HepG2 (cell line): ENCODE data around the gene KLF6. TPM values are rescaled to one million over a fixed set of nuclear protein-coding genes. Genes with fewer than 3 reads are reported as not detected.

ENCODE experiments used
- ATAC-seq: fragments of 200-7000 bp; cut with Tn5 transposase; 3 replicates; pipeline ENCODE4 v1.9.1; 2020; ENCODE audit warnings: mild to moderate bottlenecking, moderate library complexity
- BruUV-seq: library from RNA; stranded (reverse); fragments of 400-500 nt; replicated peaks from 2 replicates; lab custom pipeline; 2021; lab: Mats Ljungman, UMichigan
- CTCF ChIA-PET: fragments of 300-600 bp; formaldehyde crosslinking; extraction: SDS; loops from one replicate; lab custom pipeline; 2021; ENCODE audit warnings: low total read pairs, inconsistent platforms, low intra/inter-chr PET ratio; lab: Yijun Ruan, JAX
- POLR2A ChIA-PET: fragments of 350-600 bp; sonication (Branson Sonifier 250); formaldehyde crosslinking; loops from one replicate; lab custom pipeline; 2020; ENCODE audit warnings: antibody characterized with exemption, inconsistent platforms; lab: Yijun Ruan, JAX
- DNase-seq: peaks from one replicate; pipeline ENCODE4 v3.0.0-alpha.2; 2015; ENCODE audit warnings: low spot score
- FAIRE-seq: peaks from 3 replicates; lab custom pipeline; 2011; peaks lifted over from hg19 to GRCh38; lab: Jason Lieb, UNC
- H2AFZ ChIP-seq: one replicate; pipeline ENCODE4 v1.6.1; 2011; ENCODE audit warnings: low read length, inconsistent platforms
- H3K27ac ChIP-seq: fragments of 300-600 bp; 3 replicates; pipeline ENCODE4 v1.8.0; 2011; ENCODE audit warnings: mixed run types, mild to moderate bottlenecking, mixed read lengths, low read length, inconsistent platforms; ENCODE audit not compliant: insufficient read depth; ENCODE audit errors: extremely low read length
- H3K27me3 ChIP-seq, 2 experiments: fragments of 200-600 bp in 1 of 2; 2 replicates in 1 of 2; 3 replicates in 1 of 2; pipeline versions ENCODE4 v1.6.0 to v1.8.0; 2011; ENCODE audit warnings: low read length in 2 of 2, mild to moderate bottlenecking in 2 of 2, moderate library complexity in 2 of 2, inconsistent platforms in 1 of 2; ENCODE audit not compliant: insufficient read depth in 2 of 2, control insufficient read depth in 1 of 2
- H3K36me3 ChIP-seq, 2 experiments: fragments of 200-600 bp in 1 of 2; replicated peaks in 1 of 2; 2 replicates in 1 of 2; 3 replicates in 1 of 2; pipeline versions ENCODE4 v1.5.1 to v1.8.0; 2011; ENCODE audit warnings: low read length in 2 of 2, inconsistent platforms in 1 of 2; ENCODE audit not compliant: insufficient read depth in 2 of 2, control insufficient read depth in 1 of 2
- H3K4me1 ChIP-seq: 2 replicates; pipeline ENCODE4 v1.5.1; 2012; ENCODE audit warnings: low read length, inconsistent platforms; ENCODE audit not compliant: insufficient read depth
- H3K4me2 ChIP-seq: 2 replicates; pipeline ENCODE4 v1.6.0; 2011; ENCODE audit warnings: low read depth, low read length, inconsistent platforms
- H3K4me3 ChIP-seq, 3 experiments: fragments of 200-600 bp in 1 of 3; sonication (generic), shearing (Covaris generic) in 1 of 3; replicated peaks in 1 of 3; 2 replicates each; pipeline ENCODE4 v1.5.1; 2011 to 2016; ENCODE audit warnings: low read length in 3 of 3, inconsistent platforms in 2 of 3, low read depth in 2 of 3, mild to moderate bottlenecking in 2 of 3, control low read depth in 1 of 3, mixed read lengths in 1 of 3; ENCODE audit not compliant: insufficient read depth in 1 of 3
- H3K79me2 ChIP-seq: one replicate; pipeline ENCODE4 v1.6.1; 2011; ENCODE audit warnings: low read length, inconsistent platforms; ENCODE audit not compliant: insufficient read depth
- H3K9ac ChIP-seq: 2 replicates; pipeline ENCODE4 v1.6.0; 2011; ENCODE audit warnings: mild to moderate bottlenecking, low read depth, low read length, inconsistent platforms; ENCODE audit not compliant: insufficient read depth
- H3K9me3 ChIP-seq: 2 replicates; pipeline ENCODE4 v1.5.1; 2012; ENCODE audit warnings: mild to moderate bottlenecking, low read length
- H4K20me1 ChIP-seq: 2 replicates; pipeline ENCODE4 v1.6.0; 2011; ENCODE audit warnings: inconsistent platforms, mild to moderate bottlenecking, low read length, moderate library complexity; ENCODE audit not compliant: insufficient read depth
- FLYWCH1 ChIP-seq: sonication (generic); formaldehyde crosslinking; IDR thresholded peaks from 2 replicates; pipeline ENCODE4 v1.8.1; 2023; ENCODE audit warnings: mild to moderate bottlenecking, missing genetic modification reagents
- ZC3H4 ChIP-seq: sonication (generic); formaldehyde crosslinking; IDR thresholded peaks from 2 replicates; pipeline ENCODE4 v1.4.0; 2020; ENCODE audit warnings: missing genetic modification reagents, borderline replicate concordance
- ZFP41 ChIP-seq: sonication (generic); formaldehyde crosslinking; IDR thresholded peaks from 2 replicates; pipeline ENCODE4 v1.4.0; 2020; ENCODE audit warnings: mild to moderate bottlenecking, missing genetic modification reagents, borderline replicate concordance
- ZNF263 ChIP-seq: sonication (generic); formaldehyde crosslinking; IDR thresholded peaks from 2 replicates; pipeline ENCODE4 v1.4.0; 2020; ENCODE audit warnings: missing genetic modification reagents
- ZNF687 ChIP-seq: sonication (generic); formaldehyde crosslinking; IDR thresholded peaks from 2 replicates; pipeline ENCODE4 v1.5.1; 2020; ENCODE audit warnings: mild to moderate bottlenecking, missing genetic modification reagents, moderate library complexity
- WGBS: methylation state at CpG from one replicate; pipeline ENCODE4 v1.1.6; 2017; ENCODE audit warnings: low lambda C conversion rate; 5-methylcytosine and 5-hydroxymethylcytosine counted together
- in situ Hi-C: cut with HindIII; loops from 2 replicates; pipeline ENCODE4 v1.10.0; 2017; ENCODE audit warnings: low pct_unique_long_range_greater_than_20kb; ENCODE audit not compliant: extremely low pct_ligation_motif_present
- intact Hi-C: fragments of 100-400 bp; cut with micrococcal nuclease; formaldehyde crosslinking; loops from one replicate; pipeline ENCODE4 v1.10.0; 2022; ENCODE audit not compliant: unreplicated experiment
- polyA plus RNA-seq, 8 experiments: library from polyadenylated mRNA; depleted of rRNA in 3 of 8; stranded (reverse) in 7 of 8; unstranded in 1 of 8; fragments of >200 nt; fragmentation: Illumina TruSeq in 4 of 8; extraction: Trizol in 4 of 8; gene quantifications; 2 replicates each; pipeline versions ENCODE4 v1.2.1 to v1.2.3, GENCODE V29; 2011 to 2016; ENCODE audit warnings: low read depth in 4 of 8, missing spikeins in 1 of 8, mixed read lengths in 1 of 8; ENCODE audit not compliant: insufficient read depth in 1 of 8
- total RNA-seq, 5 experiments: library from RNA; depleted of rRNA; stranded (reverse); fragments of >200 nt; fragmentation: Illumina TruSeq; extraction: Trizol; gene quantifications; 2 replicates each; pipeline ENCODE4 v1.2.3, GENCODE V29; 2016; ENCODE audit warnings: low read depth in 1 of 5

Gene KLF6
- total and polyA plus RNA-seq, 2 of the 13 experiments (the other 11 are each of a cell fraction or from before 2014, with no cell fraction given) = 27.0 to 71.9 TPM

- no TSS peak for BruUV-seq
- 0 out of 2 replicates have a peak, but pooled peaks have one; percentile 31 for TF ChIP-seq ZNF263 (CRISPR knock-in tag)
- TF ChIP-seq FLYWCH1 = no peak
- TF ChIP-seq ZFP41 (CRISPR knock-in tag) = no peak
- TF ChIP-seq ZNF687 = peak; percentile 17; the same call in 1 of the 2 replicates
- no peak for TF ChIP-seq ZC3H4 (CRISPR knock-in tag)
- Histone ChIP-seq H3K4me3 (no peak overlapping the region), H3K27me3 (no peaks in the 10 kb centered on the region), H4K20me1 (no peaks in the 10 kb centered on the region), H3K9ac (no peak overlapping the region; the same call in 1 of the 2 replicates), H2AFZ (no peak overlapping the region), H3K36me3 (no peaks in the 10 kb centered on the region), H3K4me2 (peak overlapping the region; percentile 5; the same call in 1 of the 2 replicates), H3K79me2 (no peaks in the 10 kb centered on the region), H3K9me3 (no peaks in the 10 kb centered on the region), H3K4me1 (peaks cover 96% of the 10 kb centered on the region), H3K27ac (no peak overlapping the region)
- in situ Hi-C loops = no loop called here
- ChIA-PET CTCF (no interaction called here), POLR2A (interaction anchor here (1.5 to 7.9 kb wide), 2 partner anchors 20 to 23 kb away, joined by 4 to 217 read pairs; partner anchors contain the start of gene KLF6)
- DNase-seq (no peak), ATAC-seq (no peak), FAIRE-seq (no peak)
- intact Hi-C loops = no loop called here
- 75% methylated on average over 12 of the region's 12 CpGs for WGBS
Measured at GRCh38 chr10:3807928-3808496, 23.0 kb upstream of the KLF6 start.
